OCI-LY1 (cell line): ENCODE data around the gene CORO1C.

Experiments
- CTCF ChIP-seq: fragments of 200-600 bp; sonication (generic), shearing (Covaris generic); IDR thresholded peaks from 2 replicates; pipeline ENCODE4 v1.5.1; 2017; ENCODE audit warnings: mild to moderate bottlenecking, antibody characterized with exemption, low read length, moderate library complexity, mixed read lengths
- EZH2 ChIP-seq: fragments of 200-600 bp; sonication (generic), shearing (Covaris generic); IDR thresholded peaks from 2 replicates; pipeline ENCODE4 v1.8.0; 2017; ENCODE audit warnings: borderline replicate concordance, mixed run types, mild to moderate bottlenecking, antibody characterized with exemption, low read length, moderate library complexity, mixed read lengths

DNA sequence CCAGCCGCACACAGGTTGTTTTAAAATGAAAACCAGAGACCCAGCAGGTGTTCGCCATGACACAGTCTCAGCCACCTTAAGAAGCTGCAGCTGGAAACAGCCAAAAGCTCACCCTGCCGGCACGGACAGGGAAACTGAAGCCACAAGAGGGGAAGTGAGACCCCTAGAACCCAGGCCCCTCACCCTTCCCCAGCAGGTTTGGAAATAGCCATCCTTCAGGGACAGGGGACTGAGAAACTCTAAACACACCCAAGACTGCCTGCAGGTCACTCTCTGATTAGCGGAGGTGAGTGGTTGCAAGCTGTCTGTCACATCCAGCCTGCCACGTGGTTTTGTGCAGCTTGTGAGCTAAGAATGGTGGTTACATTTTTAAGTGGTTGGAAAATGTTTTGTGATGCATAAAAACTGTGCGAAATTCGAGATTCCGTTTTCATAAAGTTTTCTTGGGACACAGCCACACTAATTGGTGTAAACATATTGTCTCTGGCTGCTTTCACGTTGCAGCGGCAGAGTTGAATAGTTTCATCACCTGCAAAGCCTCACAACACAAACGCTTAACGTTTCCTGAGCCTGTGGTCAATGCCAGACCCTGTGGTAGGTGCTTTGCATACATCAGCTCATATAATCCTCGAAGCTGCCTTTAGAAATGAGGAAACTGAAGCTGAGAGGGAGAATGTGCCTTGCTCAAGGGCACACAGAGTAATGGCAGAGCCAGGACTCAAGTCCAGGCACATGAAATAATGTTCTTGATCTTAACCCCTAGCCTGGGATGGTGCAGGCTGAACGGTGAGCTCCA is 95.9 kb downstream of the CORO1C start:
- TF ChIP-seq EZH2 (no peak), CTCF (no peak)
